Tibial artery (tissue), 4 donors: ENCODE data around the gene FDXR.
"Not testable (repeated sequence)": the region's sequence is repeated elsewhere in the genome, so short reads cannot be mapped to it uniquely, and the experiment has no call there.

ENCODE experiments used
- DNase-seq, 2 donors: peaks; one replicate each; pipeline ENCODE4 v3.0.0-alpha.2; 2019
- H3K27ac ChIP-seq, 2 donors: fragments of 200-600 bp; sonication (generic) in 1 of 2; 1 replicate in 1 of 2; 2 replicates in 1 of 2; pipeline ENCODE4 v1.5.1; 2018 to 2019; ENCODE audit warnings: mild to moderate bottlenecking in 1 of 2
- H3K27me3 ChIP-seq, 2 donors: fragments of 200-600 bp; sonication (generic) in 1 of 2; one replicate each; pipeline versions ENCODE4 v1.5.1 to v1.6.0; 2016 to 2019
- H3K36me3 ChIP-seq, 3 donors: fragments of 200-600 bp; sonication (generic) in 2 of 3; one replicate each; pipeline ENCODE4 v1.5.1; 2016 to 2019; ENCODE audit warnings: mild to moderate bottlenecking in 2 of 3
- H3K4me1 ChIP-seq, 4 donors: fragments of 200-600 bp; sonication (generic) in 2 of 4; 1 replicate in 3 of 4; 2 replicates in 1 of 4; pipeline ENCODE4 v1.5.1; 2016 to 2019
- H3K4me3 ChIP-seq, 2 donors: fragments of 200-600 bp; sonication (generic) in 1 of 2; 1 replicate in 1 of 2; 2 replicates in 1 of 2; pipeline ENCODE4 v1.5.1; 2018 to 2019; ENCODE audit warnings: mild to moderate bottlenecking in 2 of 2
- H3K9me3 ChIP-seq, 3 donors: fragments of 200-600 bp; sonication (generic) in 1 of 3; one replicate each; pipeline ENCODE4 v1.5.1; 2016 to 2019
- intact Hi-C: fragments of 100-400 bp; cut with DNase I; formaldehyde crosslinking; loops from one replicate; pipeline ENCODE4 v1.15.0; 2023; ENCODE audit warnings: low total_unique reads
- TF ChIP-seq, protein P1 (sequence below), 2 experiments: fragments of 200-600 bp in 1 of 2; fragments of 450-650 bp in 1 of 2; IDR thresholded peaks; one replicate each; pipeline ENCODE4 v1.5.1; 2017 to 2019; ENCODE audit warnings: antibody characterized with exemption in 2 of 2, mild to moderate bottlenecking in 1 of 2, moderate library complexity in 1 of 2

FDXR gene

DNA sequence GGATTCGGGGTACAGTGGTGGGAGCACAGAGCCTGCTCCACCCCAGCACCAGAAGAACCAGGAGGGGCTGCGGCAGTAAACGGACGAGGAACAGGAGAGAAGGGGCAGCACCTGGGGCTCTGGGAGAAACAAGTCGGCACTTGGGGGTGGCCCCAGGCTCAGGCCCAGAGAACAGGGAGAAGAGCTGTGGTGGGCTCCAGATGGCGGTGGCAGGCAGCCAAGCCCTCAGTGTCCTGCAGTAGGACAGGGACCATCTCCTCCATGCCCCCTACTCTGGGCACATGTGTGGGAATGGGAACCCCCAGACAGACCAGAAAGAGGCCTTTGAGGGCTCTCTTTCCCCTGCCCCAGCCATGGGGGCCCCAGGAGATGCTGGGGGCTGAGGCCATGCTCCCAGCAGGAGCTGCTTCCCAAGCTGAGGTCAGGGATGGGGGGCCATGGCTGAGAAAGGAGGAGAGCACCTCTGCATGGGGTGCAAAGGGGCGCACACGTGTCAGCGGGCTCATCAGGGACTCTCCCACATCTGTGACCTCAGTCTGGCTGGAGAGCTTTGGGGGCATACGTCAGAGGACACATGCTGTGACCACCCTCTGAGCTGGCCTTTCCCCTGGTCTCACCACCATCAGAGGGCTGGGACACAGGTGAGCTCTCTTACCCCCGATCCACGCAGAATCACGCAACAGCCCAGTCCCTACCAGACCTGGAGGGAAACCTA lies 43.5 kb upstream of the FDXR start:
- no peak overlapping the region for H3K4me3 ChIP-seq
- H3K36me3 ChIP-seq, result no peaks in the 10 kb centered on the region
- intact Hi-C loops, result no loop called here
- no peak for DNase-seq
- TF ChIP-seq, protein P1, sequence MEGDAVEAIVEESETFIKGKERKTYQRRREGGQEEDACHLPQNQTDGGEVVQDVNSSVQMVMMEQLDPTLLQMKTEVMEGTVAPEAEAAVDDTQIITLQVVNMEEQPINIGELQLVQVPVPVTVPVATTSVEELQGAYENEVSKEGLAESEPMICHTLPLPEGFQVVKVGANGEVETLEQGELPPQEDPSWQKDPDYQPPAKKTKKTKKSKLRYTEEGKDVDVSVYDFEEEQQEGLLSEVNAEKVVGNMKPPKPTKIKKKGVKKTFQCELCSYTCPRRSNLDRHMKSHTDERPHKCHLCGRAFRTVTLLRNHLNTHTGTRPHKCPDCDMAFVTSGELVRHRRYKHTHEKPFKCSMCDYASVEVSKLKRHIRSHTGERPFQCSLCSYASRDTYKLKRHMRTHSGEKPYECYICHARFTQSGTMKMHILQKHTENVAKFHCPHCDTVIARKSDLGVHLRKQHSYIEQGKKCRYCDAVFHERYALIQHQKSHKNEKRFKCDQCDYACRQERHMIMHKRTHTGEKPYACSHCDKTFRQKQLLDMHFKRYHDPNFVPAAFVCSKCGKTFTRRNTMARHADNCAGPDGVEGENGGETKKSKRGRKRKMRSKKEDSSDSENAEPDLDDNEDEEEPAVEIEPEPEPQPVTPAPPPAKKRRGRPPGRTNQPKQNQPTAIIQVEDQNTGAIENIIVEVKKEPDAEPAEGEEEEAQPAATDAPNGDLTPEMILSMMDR (IDR thresholded peaks at IDR 0.05), result no peak
- H3K27me3 ChIP-seq, result peaks cover 0 to 59% of the 10 kb centered on the region in 2 donors
- H3K4me1 ChIP-seq, result no peaks in the 10 kb centered on the region
- H3K27ac ChIP-seq, result no peak overlapping the region
- no peaks in the 10 kb centered on the region for H3K9me3 ChIP-seq

DNA sequence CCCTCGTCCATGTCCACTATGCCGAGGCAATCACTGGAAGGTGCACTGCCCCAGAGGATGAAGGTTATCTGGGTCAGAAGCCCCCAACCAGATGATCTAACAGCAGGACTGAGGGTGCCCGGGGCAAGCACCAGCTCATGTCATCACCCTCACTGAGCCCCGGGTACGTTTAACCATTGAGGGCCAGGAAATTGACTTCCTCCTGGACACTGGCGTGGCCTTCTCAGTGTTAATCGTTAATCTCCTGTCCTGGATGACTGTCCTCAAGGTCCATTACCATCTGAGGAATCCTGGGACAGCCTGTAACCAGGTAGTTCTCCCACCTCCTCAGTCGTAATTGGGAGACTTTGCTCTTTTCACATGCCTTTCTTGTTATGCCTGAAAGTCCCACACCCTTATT lies 38.6 kb upstream of the FDXR start:
- H3K27ac ChIP-seq, H3K4me1 ChIP-seq, intact Hi-C loops, DNase-seq, H3K4me3 ChIP-seq, H3K36me3 ChIP-seq, H3K9me3 ChIP-seq: not testable (repeated sequence)
- peaks cover 0 to 28% of the 10 kb centered on the region in 2 donors for H3K27me3 ChIP-seq

DNA sequence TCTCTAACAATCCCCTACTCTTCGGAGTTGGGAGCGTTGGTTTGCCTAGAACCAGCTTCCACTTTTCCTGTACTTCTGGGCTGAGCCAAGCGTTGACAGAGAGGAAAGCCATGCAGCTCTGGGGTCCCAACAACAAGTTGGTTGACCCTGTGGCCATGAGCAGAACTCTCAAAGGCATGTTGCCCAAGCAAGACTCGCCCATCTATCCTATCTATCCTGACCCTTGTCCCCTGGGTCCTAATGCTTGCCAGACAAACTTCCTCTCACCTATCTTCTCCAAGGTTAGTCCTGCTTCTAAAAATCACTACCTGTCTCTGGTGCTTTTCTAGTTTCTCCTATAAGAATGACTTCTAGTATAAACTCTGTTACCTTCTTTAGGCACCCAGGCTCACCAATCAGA lies 36.3 kb upstream of the FDXR start:
- H3K36me3 ChIP-seq, H3K4me1 ChIP-seq, DNase-seq, H3K9me3 ChIP-seq, intact Hi-C loops, H3K27ac ChIP-seq, H3K4me3 ChIP-seq: not testable (repeated sequence)
- H3K27me3 ChIP-seq, result peaks cover 0 to 26% of the 10 kb centered on the region in 2 donors

DNA sequence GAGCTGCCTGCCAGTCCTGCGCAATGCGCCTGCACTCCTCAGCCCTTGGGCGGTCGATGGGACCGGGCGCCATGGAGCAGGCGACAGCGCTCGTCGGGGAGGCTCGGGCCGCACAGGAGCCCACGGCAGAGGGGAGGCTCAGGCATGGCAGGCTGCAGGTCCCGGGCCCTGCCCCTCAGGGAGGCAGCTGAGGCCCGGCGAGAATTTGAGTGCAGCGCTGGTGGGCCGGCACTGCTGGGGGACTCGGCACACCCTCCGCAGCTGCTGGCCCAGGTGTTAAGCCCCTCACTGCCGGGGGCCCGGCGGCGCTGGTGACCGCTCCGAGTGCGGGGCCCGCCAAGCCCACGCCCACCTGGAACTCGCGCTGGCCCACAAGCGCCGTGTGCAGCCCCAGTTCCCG lies 34.2 kb upstream of the FDXR start:
- Histone ChIP-seq H3K9me3 (no peaks in the 10 kb centered on the region), H3K27ac (no peak overlapping the region), H3K4me3 (no peak overlapping the region), H3K27me3 (peaks cover 0 to 45% of the 10 kb centered on the region in 2 donors), H3K4me1 (no peaks in the 10 kb centered on the region), H3K36me3 (no peaks in the 10 kb centered on the region)
- intact Hi-C loops, result no loop called here
- DNase-seq, result no peak
- TF ChIP-seq, protein P1 (IDR thresholded peaks at IDR 0.05), result no peak

DNA sequence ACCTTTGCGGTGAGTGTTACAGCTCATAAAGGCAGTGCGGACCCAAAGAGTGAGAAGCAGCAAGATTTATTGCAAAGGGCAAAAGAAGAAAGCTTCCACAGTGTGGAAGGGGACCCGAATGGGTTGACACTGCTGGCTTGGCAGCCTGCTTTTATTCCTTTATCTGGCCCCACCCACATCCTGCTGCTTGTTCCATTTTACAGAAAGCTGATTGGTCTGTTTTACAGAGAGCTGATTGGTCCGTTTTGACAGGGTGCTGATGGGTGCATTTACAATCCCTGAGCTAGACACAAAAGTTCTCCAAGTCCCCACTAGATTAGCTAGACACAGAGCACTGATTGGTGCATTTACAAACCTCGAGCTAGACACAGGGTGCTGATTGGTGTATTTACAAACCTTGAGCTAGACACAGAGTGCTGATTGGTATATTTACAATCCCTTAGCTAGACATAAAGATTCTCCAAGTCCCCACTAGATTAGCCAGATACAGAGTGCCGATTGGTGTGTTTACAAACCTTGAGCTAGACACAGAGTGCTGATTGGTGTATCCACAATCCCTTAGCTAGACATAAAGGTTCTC lies 33.5 kb upstream of the FDXR start:
- H3K27me3 ChIP-seq, result peaks cover 0 to 50% of the 10 kb centered on the region in 2 donors
- H3K9me3 ChIP-seq, H3K4me3 ChIP-seq, H3K4me1 ChIP-seq, DNase-seq, H3K36me3 ChIP-seq, intact Hi-C loops, H3K27ac ChIP-seq: not testable (repeated sequence)

DNA sequence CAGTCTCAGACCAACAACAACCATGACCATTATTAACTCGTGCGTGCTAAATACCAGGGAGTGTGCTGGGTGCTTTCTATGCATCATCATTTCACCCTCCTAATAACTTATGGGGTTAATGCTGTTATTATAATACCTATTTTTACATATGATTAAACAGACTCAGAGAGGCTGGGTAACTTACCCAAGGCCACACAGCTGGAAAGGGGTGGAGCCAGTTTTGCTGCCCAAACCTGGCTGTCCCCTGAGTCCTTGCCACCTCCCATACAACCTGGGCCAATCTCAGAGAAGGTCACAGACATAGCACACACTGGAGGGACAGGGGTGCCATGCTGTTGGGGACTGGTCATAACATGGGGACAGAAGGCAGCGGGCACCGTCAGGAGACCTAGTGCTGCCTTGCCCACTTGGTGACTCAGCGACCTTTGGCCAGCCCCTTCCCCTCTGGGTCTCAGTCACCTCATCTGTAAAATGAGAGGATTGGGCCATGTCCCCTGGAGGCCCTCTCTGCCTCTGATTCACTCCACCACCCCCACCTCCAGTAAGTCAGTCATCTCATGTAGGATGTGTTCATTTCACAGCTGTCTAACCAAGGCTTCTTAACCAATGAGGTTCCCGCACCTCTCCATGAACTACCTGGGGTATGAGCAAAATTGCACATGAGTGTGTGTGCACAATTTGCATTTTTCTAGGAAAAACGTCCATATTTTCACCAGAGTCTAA lies 32.1 kb upstream of the FDXR start:
- Histone ChIP-seq H3K27me3 (peaks cover 0 to 61% of the 10 kb centered on the region in 2 donors), H3K9me3 (no peaks in the 10 kb centered on the region), H3K27ac (no peak overlapping the region), H3K4me3 (no peak overlapping the region), H3K4me1 (no peaks in the 10 kb centered on the region), H3K36me3 (no peaks in the 10 kb centered on the region)
- DNase-seq, result no peak
- intact Hi-C loops, result no loop called here
- TF ChIP-seq, protein P1 (IDR thresholded peaks at IDR 0.05), result no peak

DNA sequence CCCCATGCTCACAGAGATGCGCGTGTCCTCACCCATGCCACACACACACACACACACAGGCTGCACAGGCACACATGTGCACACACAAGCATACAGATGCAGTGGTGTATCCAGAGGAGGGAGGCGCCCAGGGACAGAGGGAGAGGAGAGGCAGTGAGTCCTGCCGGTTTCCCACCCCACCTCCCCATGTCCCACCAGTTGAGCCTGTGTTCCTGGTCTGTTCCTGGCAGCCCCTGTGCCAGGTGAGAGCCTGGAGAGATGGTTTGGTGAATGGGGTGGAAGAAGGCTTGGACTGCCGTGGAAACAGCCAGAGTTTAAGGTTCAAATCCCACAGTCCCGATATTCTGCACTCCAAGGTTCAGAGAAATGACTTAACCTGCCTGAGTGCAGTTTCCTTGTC lies 30.9 kb upstream of the FDXR start:
- Histone ChIP-seq H3K9me3 (no peaks in the 10 kb centered on the region), H3K36me3 (no peaks in the 10 kb centered on the region), H3K27ac (no peak overlapping the region), H3K27me3 (peaks cover 0 to 61% of the 10 kb centered on the region in 2 donors), H3K4me3 (no peak overlapping the region), H3K4me1 (no peaks in the 10 kb centered on the region)
- TF ChIP-seq, protein P1 (IDR thresholded peaks at IDR 0.05), result no peak
- intact Hi-C loops, result no loop called here
- DNase-seq, result no peak
